Common myeloid progenitor, CD34-positive (primary cell): ENCODE results near the gene TDRD9.

ENCODE experiments used
- CTCF ChIA-PET: fragments of 350-600 bp; sonication (Branson Sonifier 250); formaldehyde crosslinking; loops from one replicate; lab custom pipeline; 2021; ENCODE audit warnings: antibody characterized with exemption; lab: Charles Lee
- POLR2A ChIA-PET: fragments of 350-600 bp; sonication (Branson Sonifier 250); formaldehyde crosslinking; loops from one replicate; lab custom pipeline; 2021; ENCODE audit warnings: antibody characterized with exemption; lab: Charles Lee
- DNase-seq, 3 donors: peaks; one replicate each; pipeline versions ENCODE4 v3.0.0 to v3.0.0-alpha.2; 2013
- H3K27ac ChIP-seq, 2 experiments: 1 replicate in 1 of 2; 2 replicates in 1 of 2; pipeline ENCODE4 v1.7.0; 2013; ENCODE audit warnings: inconsistent platforms in 2 of 2, low read length in 2 of 2, mild to moderate bottlenecking in 2 of 2, low read depth in 1 of 2, moderate library complexity in 1 of 2; ENCODE audit not compliant: severe bottlenecking in 2 of 2, insufficient read depth in 1 of 2, poor library complexity in 1 of 2
- H3K27me3 ChIP-seq, 5 experiments: replicated peaks in 2 of 5; 1 replicate in 3 of 5; 2 replicates in 2 of 5; pipeline versions ENCODE4 v1.6.1 to v1.7.0; 2013; ENCODE audit warnings: low read length in 4 of 5, mild to moderate bottlenecking in 2 of 5, moderate library complexity in 2 of 5, inconsistent platforms in 1 of 5; ENCODE audit not compliant: insufficient read depth in 5 of 5, control insufficient read depth in 4 of 5
- H3K36me3 ChIP-seq, 4 experiments: 1 replicate in 2 of 4; 2 replicates in 2 of 4; pipeline versions ENCODE4 v1.6.1 to v1.7.0; 2013; ENCODE audit warnings: low read length in 3 of 4, control low read depth in 1 of 4, mild to moderate bottlenecking in 1 of 4; ENCODE audit not compliant: control insufficient read depth in 4 of 4, insufficient read depth in 4 of 4
- H3K4me1 ChIP-seq, 4 experiments: 1 replicate in 3 of 4; 2 replicates in 1 of 4; pipeline versions ENCODE4 v1.6.1 to v1.7.1; 2013; ENCODE audit warnings: low read length in 3 of 4, mild to moderate bottlenecking in 3 of 4, control low read depth in 1 of 4, inconsistent platforms in 1 of 4, moderate library complexity in 1 of 4; ENCODE audit not compliant: control insufficient read depth in 4 of 4, insufficient read depth in 4 of 4; ENCODE audit errors: control extremely low read depth in 1 of 4
- H3K4me3 ChIP-seq, 7 experiments: 1 replicate in 4 of 7; 2 replicates in 3 of 7; pipeline versions ENCODE4 v1.5.1 to v1.7.0; 2013; ENCODE audit warnings: mild to moderate bottlenecking in 7 of 7, low read length in 6 of 7, moderate library complexity in 6 of 7, inconsistent platforms in 2 of 7, low read depth in 2 of 7, control low read depth in 1 of 7; ENCODE audit not compliant: insufficient read depth in 4 of 7, control insufficient read depth in 1 of 7; ENCODE audit errors: extremely low read depth in 1 of 7
- H3K9me3 ChIP-seq, 5 experiments: 1 replicate in 4 of 5; 2 replicates in 1 of 5; pipeline versions ENCODE4 v1.6.1 to v1.7.1; 2013; ENCODE audit warnings: low read length in 4 of 5, mild to moderate bottlenecking in 2 of 5, inconsistent platforms in 1 of 5, low read depth in 1 of 5, moderate library complexity in 1 of 5; ENCODE audit not compliant: control insufficient read depth in 4 of 5, insufficient read depth in 2 of 5; ENCODE audit errors: control extremely low read depth in 1 of 5
- WGBS: methylation state at CpG from one replicate; pipeline ENCODE4 v1.1.5; 2013; ENCODE audit not compliant: insufficient coverage; 5-methylcytosine and 5-hydroxymethylcytosine counted together

The TDRD9 gene

GRCh38 chr14:104019806-104020205 lies 91.5 kb downstream of the TDRD9 start:
- H3K4me3 ChIP-seq = no peak overlapping the region
- POLR2A ChIA-PET = no interaction called here
- WGBS = 83% methylated on average over 7 of the region's 7 CpGs
- no peak for DNase-seq
- no peak overlapping the region for H3K27ac ChIP-seq
- H3K27me3 ChIP-seq = no peaks in the 10 kb centered on the region
- no peaks in the 10 kb centered on the region for H3K9me3 ChIP-seq
- H3K4me1 ChIP-seq = peaks cover 0 to 10% (median 4%) of the 10 kb centered on the region in 4 experiments
- CTCF ChIA-PET = no interaction called here
- H3K36me3 ChIP-seq = no peaks in the 10 kb centered on the region

DNA sequence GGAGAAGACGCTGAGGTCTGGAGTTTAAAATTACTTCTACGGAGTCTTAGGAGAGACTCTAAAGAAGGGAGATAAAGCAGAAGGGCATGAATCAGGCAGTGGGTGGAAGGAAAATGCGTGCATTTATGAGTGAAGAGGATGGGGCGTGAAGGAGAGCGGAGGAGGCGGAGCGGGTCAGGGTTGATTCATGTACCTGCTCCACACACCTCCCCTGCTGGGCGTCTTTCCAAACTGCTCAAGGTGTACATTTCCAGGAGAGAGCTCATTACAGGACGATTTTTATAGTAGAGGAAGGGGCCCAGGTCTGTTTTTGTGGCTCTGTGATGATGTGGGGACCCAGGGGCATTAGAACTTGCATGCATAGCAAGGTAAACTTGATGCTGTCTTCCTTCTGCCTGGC lies 92.2 kb downstream of the TDRD9 start:
- DNase-seq = no peak
- 100% methylated on average over 9 of the region's 9 CpGs for WGBS
- Histone ChIP-seq H3K4me1 (peaks cover 0 to 10% (median 4%) of the 10 kb centered on the region in 4 experiments), H3K4me3 (no peak overlapping the region), H3K27ac (no peak overlapping the region), H3K27me3 (no peaks in the 10 kb centered on the region), H3K36me3 (no peaks in the 10 kb centered on the region), H3K9me3 (no peaks in the 10 kb centered on the region)
- ChIA-PET CTCF (no interaction called here), POLR2A (no interaction called here)

GRCh38 chr14:104023325-104024055 lies 95.2 kb downstream of the TDRD9 start:
- Histone ChIP-seq H3K27me3 (peaks cover 0 to 5% (median 0%) of the 10 kb centered on the region in 5 experiments), H3K4me3 (no peak overlapping the region), H3K27ac (no peak overlapping the region), H3K4me1 (no peaks in the 10 kb centered on the region), H3K36me3 (no peaks in the 10 kb centered on the region), H3K9me3 (no peaks in the 10 kb centered on the region)
- ChIA-PET POLR2A (no interaction called here), CTCF (interaction anchor here (0.6 kb wide), 1 partner anchor 975 kb away, joined by 3 read pairs; no protein-coding TSS in a partner anchor)
- 86% methylated on average over 1 of the region's 2 CpGs for WGBS
- DNase-seq = no peak

- 83% methylated on average over 1 of the region's 3 CpGs for WGBS
- ChIA-PET POLR2A (no interaction called here), CTCF (no interaction called here)
- Histone ChIP-seq H3K4me1 (no peaks in the 10 kb centered on the region), H3K9me3 (no peaks in the 10 kb centered on the region), H3K27ac (no peak overlapping the region), H3K4me3 (no peak overlapping the region), H3K36me3 (no peaks in the 10 kb centered on the region), H3K27me3 (peaks cover 0 to 16% (median 0%) of the 10 kb centered on the region in 5 experiments)
- DNase-seq = no peak
Observed at GRCh38 chr14:104025534-104025933, 97.3 kb downstream of the TDRD9 start.

DNA sequence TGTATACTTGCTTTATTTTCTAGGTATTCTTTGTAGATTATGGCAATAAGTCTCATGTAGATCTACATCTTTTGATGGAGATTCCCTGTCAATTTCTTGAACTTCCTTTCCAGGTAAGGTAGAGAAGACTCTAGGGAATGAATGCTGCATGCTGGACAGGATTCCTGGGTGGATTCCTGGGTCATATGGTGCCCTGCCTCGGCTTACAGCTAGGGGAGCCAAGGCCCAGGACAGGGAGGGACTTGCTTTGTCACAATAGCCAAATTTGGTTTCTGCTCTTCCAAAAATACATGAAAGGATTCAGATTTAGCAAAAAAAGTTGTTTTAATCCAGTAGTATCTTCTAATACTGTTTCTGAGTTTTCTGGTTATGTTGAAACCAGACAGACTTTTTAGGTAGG lies 97.8 kb downstream of the TDRD9 start:
- POLR2A ChIA-PET = no interaction called here
- no peak overlapping the region for H3K4me3 ChIP-seq
- H3K4me1 ChIP-seq = no peaks in the 10 kb centered on the region
- 86% methylated on average over 1 of the region's 1 CpG for WGBS
- CTCF ChIA-PET = no interaction called here
- no peaks in the 10 kb centered on the region for H3K9me3 ChIP-seq
- H3K27ac ChIP-seq = no peak overlapping the region
- peaks cover 0 to 16% (median 0%) of the 10 kb centered on the region in 5 experiments for H3K27me3 ChIP-seq
- H3K36me3 ChIP-seq = no peaks in the 10 kb centered on the region
- no peak for DNase-seq

DNA sequence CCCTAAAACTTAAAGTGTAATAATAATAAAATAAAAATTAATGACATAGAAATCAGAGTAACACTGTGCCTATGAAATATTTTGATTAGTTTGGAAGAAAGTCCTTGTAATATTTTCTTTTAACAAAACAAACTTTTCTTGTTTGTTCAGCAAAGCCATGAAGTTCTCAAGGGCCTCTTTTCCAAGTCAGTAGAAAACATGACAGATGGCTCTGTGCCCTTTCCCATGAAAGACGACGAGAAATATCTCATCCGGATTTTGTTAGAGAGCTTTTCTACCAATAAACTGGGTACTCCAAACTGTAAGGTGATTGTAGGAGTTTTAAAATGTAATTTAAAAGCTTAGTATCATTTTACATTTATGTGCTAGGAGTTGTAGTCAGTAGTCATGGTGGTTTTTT lies 102.7 kb downstream of the TDRD9 start:
- no peaks in the 10 kb centered on the region for H3K4me1 ChIP-seq
- H3K4me3 ChIP-seq = no peak overlapping the region
- no peak for DNase-seq
- H3K9me3 ChIP-seq = no peaks in the 10 kb centered on the region
- ChIA-PET CTCF (no interaction called here), POLR2A (no interaction called here)
- H3K27ac ChIP-seq = no peak overlapping the region
- 100% methylated on average over 2 of the region's 3 CpGs for WGBS
- peaks cover 0 to 19% (median 0%) of the 10 kb centered on the region in 5 experiments for H3K27me3 ChIP-seq
- no peaks in the 10 kb centered on the region for H3K36me3 ChIP-seq

GRCh38 chr14:104031384-104031783 lies 103.1 kb downstream of the TDRD9 start:
- no peaks in the 10 kb centered on the region for H3K36me3 ChIP-seq
- POLR2A ChIA-PET = no interaction called here
- CTCF ChIA-PET = no interaction called here
- H3K4me3 ChIP-seq = no peak overlapping the region
- H3K9me3 ChIP-seq = no peaks in the 10 kb centered on the region
- DNase-seq = no peak
- H3K27me3 ChIP-seq = peaks cover 0 to 19% (median 0%) of the 10 kb centered on the region in 5 experiments
- no peak overlapping the region for H3K27ac ChIP-seq
- WGBS = 85% methylated on average over 4 of the region's 5 CpGs
- no peaks in the 10 kb centered on the region for H3K4me1 ChIP-seq
